ENCODE measurements around the gene ABCG4.
"Not testable (repeated sequence)": the region's sequence is repeated elsewhere in the genome, so short reads cannot be mapped to it uniquely, and the experiment has no call there.

Gene ABCG4

GRCh38 chr11:119185981-119186634 is 37.3 kb downstream of the ABCG4 start:
- no peak for DNase-seq

GRCh38 chr11:119187123-119187892 is 38.5 kb downstream of the ABCG4 start:
- DNase-seq: no peak

GRCh38 chr11:119188067-119188466 is 39.2 kb downstream of the ABCG4 start:
- DNase-seq: no peak

DNA sequence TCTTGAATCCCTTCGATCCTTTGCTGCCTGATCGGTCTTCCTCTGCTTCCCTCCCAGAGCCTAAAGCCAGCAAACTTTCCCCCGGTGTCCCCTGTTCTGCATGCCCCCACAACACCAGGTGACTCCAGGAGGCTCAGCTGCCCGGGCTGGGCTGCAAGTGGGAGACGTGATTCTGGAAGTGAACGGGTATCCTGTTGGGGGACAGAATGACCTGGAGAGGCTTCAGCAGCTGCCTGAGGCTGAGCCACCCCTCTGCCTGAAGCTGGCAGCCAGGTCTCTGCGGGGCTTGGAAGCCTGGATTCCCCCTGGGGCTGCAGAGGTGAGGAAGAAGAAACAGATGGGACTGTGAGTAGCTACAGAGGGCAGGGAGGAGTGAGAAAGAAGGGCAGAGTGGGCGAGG is 40.0 kb downstream of the ABCG4 start:
- DNase-seq: no peak

GRCh38 chr11:119189393-119189792 is 40.5 kb downstream of the ABCG4 start:
- peak; percentile 8 for DNase-seq

DNA sequence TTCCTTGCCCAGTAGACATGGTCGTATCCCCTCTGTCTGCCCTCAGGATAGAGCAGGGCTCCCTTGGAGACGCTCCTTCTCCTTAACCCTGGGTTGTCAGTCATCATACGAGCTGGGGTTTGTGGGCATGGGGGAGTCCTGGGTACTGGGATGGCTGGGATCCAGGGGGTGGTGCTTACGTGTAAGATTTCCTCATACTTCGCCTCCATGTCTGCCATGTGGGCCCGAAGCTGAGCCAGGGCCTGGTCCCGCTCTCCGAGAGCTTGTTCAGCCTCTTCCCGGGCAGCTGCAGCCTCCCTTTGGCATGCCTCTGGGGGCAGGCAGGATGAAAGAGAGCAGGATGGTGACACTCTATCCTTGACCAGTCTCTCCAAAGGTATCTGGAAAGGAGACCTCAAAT is 41.7 kb downstream of the ABCG4 start:
- no peak for DNase-seq

DNA sequence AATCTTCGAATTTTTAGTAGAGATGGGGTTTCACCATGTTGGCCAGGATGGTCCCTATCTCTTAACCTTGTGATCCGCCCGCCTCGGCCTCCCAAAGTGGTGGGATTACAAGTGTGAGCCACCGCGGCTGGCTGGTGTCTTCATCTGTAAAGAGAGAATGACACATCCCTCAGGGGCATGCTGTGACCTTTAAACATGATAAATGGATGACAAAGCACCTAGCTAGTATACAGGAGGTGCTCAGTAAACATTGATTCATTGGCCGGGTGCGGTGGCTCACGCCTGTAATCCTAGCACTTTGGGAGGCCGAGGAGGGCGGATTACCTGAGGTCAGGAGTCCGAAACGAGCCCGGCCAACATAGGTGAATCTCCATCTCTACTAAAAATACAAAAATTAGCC is 42.4 kb downstream of the ABCG4 start:
- not testable (repeated sequence) for DNase-seq

DNA sequence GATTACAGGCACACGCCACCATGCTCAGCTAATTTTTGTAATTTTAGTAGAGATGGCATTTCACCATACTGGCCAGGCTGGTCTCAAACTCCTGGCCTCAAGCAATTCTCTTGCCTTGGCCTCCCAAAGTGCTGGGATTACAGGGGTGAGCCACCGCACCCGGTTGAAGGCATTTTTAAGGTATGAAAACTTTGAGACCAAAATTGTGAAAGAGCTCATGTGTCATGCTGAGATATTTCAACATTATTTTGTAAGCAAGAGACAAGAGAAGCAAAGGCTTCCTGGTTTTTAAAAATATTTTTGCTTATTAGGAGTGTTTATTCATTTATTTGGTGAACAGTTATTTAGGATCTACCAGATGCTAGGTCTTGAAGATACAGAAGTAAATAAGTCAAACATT is 43.3 kb downstream of the ABCG4 start:
- DNase-seq: no peak

DNA sequence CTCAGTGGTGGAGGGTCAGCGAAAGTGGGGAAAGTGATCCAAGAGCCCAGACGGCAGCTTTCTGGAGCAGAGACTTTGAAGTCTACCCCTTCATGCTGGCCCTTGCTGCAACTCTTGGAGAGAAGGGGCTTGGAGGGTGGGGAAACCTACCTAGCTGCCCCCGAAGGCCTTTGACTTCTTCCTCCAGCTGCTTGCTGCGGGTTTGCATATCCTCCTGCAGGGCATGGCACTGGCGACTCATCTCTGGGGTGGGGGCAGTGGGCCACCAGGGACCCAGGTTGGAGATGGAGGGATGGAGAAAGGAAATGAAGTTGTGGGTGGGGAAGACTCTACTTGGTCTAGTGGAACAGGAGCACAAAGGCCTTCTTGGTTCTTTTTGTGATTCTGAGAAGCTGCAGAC is 44.1 kb downstream of the ABCG4 start:
- DNase-seq: no peak

DNA sequence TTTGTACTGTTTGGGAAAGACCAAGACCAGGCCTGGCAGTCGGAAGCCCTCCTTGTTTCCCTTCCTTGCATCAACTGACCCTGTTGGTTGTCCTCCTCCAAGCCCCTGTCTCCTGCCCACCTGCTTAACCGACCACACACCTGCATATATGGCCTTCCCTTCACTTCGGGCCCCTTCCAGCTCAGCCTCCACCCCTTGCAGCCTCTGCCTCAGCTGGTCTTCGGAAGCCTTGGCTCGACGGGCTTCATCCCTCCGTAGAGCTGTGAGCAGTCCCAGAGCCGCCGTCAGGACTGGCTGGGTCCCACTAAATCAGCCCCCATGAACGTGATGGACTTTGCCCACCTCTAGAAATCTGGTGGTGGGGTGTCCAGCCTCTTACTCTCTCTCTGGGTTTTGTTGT is 44.8 kb downstream of the ABCG4 start:
- DNase-seq: no peak

GRCh38 chr11:119194811-119195440 is 46.1 kb downstream of the ABCG4 start:
- no peak for DNase-seq

- no peak for DNase-seq
Measured at GRCh38 chr11:119195680-119196079, 46.8 kb downstream of the ABCG4 start.

DNA sequence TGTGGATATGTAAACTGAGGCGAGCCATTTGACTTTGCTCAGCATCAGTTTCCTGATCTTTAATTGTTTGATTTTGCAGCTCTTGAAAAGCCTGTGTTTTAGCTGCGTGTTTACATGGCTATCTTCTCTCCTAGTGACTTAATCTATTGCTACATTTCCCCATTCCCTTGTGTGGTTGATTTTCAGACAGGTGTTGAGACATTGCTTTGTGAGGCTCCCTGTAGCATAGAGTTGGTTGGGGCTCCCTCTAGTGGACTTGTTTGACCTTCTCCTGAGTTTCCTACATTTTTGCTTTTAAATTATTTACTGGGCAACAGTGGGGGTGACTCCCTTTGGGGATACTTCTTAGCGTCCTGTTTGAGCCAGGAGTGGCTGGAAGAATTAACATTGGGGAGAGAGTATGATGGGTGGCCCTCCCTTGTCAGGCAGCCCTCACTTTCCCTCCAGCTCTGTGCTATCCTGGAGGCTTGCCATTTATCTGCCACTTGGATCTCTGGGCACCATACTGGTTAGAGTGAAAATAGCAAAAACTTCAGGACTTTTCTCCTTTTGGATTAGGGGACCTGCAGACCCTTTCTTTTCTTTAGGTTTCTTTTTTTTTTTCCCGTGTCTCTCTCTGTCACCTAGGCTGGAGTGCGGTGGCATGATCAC is 48.1 kb downstream of the ABCG4 start:
- peak; percentile 81 for DNase-seq

GRCh38 chr11:119198925-119199324 is 50.1 kb downstream of the ABCG4 start:
- no peak for DNase-seq

GRCh38 chr11:119201236-119201635 is 52.4 kb downstream of the ABCG4 start:
- not testable (repeated sequence) for DNase-seq

GRCh38 chr11:119202554-119202953 is 53.7 kb downstream of the ABCG4 start:
- no peak for DNase-seq

GRCh38 chr11:119204066-119204465 is 55.2 kb downstream of the ABCG4 start:
- no peak for DNase-seq

GRCh38 chr11:119205080-119205479 is 56.2 kb downstream of the ABCG4 start:
- DNase-seq: peak; percentile 39

- DNase-seq: peak; percentile 88
Measured at GRCh38 chr11:119205574-119206510, 57.0 kb downstream of the ABCG4 start, which contains the start of gene CBL. TSS of gene CBL (plus strand) at chr11:119206339. CDS start at chr11:119206418, 79 bp downstream.

GRCh38 chr11:119206511-119207414 is 57.9 kb downstream of the ABCG4 start:
- peak; percentile 29 for DNase-seq

DNA sequence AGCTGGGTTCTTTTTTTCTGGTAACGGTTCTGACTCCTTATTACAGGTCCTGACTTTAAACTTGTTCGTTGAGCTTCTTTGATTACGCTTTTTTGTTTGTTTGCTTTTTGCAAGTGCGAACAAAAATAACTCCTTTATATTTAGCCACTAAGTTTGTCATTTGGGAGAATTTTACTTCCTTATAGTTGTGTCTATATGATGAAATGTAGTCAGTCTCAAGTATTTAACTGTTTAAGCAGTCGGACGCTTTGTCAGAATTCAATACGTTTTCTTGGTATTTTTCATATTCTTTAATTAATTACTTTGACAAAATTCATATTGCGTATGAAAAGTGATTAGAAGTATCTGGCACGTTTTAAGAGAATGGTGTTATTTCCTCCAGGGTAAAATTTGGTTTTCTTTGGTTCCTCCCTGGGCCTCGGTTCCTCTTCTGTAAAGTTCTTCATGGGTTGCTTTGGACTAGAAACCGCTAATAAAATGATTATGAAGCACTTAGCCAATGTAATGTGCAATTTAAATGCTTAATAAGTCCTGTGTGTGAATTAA is 58.6 kb downstream of the ABCG4 start:
- no peak for DNase-seq

All from RPMI8226 (cell line).